BJ (cell line): ENCODE data around the gene CCDC170. TPM values are rescaled to one million over a fixed set of nuclear protein-coding genes. Genes with fewer than 3 reads are reported as not detected.

ENCODE experiments used
- CTCF ChIA-PET: fragments of 350-600 bp; formaldehyde crosslinking; extraction: SDS; loops from one replicate; lab custom pipeline; 2021; ENCODE audit warnings: antibody characterized with exemption, inconsistent platforms; lab: Yijun Ruan, JAX
- POLR2A ChIA-PET: fragments of 300-600 bp; sonication (Branson Sonifier 250); formaldehyde crosslinking; extraction: SDS; loops from one replicate; lab custom pipeline; 2021; ENCODE audit warnings: antibody characterized with exemption; lab: Charles Lee
- DNase-seq: peaks from one replicate; pipeline ENCODE4 v3.0.0-alpha.2; 2011; ENCODE audit warnings: low read depth
- H3K27me3 ChIP-seq: 2 replicates; pipeline ENCODE4 v1.6.0; 2011; ENCODE audit warnings: low read length; ENCODE audit not compliant: control insufficient read depth, insufficient read depth
- H3K36me3 ChIP-seq: 2 replicates; pipeline ENCODE4 v1.5.1; 2011; ENCODE audit warnings: low read length; ENCODE audit not compliant: control insufficient read depth, insufficient read depth
- H3K4me3 ChIP-seq: 2 replicates; pipeline ENCODE4 v1.5.1; 2011; ENCODE audit warnings: low read depth, mild to moderate bottlenecking, control low read depth, low read length
- CTCF ChIP-seq: IDR thresholded peaks from 2 replicates; pipeline ENCODE4 v1.5.1; 2011; ENCODE audit warnings: low read depth, mild to moderate bottlenecking, control low read depth, inconsistent platforms, low read length, moderate library complexity; ENCODE audit not compliant: insufficient read depth
- polyA plus RNA-seq: library from polyadenylated mRNA; depleted of rRNA; stranded (reverse); fragments of >200 nt; gene quantifications from 2 replicates; pipeline ENCODE4 v1.2.3, GENCODE V29; 2011

CCDC170 gene
- polyA plus RNA-seq, 1 experiment, result 0.11 TPM

GRCh38 chr6:151620179-151620578 lies 126.4 kb downstream of the CCDC170 start:
- ChIA-PET POLR2A (no interaction called here), CTCF (no interaction called here)
- no peak for TF ChIP-seq CTCF
- DNase-seq, result no peak
- Histone ChIP-seq H3K36me3 (no peaks in the 10 kb centered on the region), H3K4me3 (no peak overlapping the region), H3K27me3 (no peaks in the 10 kb centered on the region)

GRCh38 chr6:151624071-151624470 lies 130.3 kb downstream of the CCDC170 start:
- ChIA-PET CTCF (no interaction called here), POLR2A (no interaction called here)
- DNase-seq, result no peak
- no peak for TF ChIP-seq CTCF
- Histone ChIP-seq H3K27me3 (no peaks in the 10 kb centered on the region), H3K4me3 (no peak overlapping the region), H3K36me3 (no peaks in the 10 kb centered on the region)

GRCh38 chr6:151624481-151624880 lies 130.7 kb downstream of the CCDC170 start:
- DNase-seq, result no peak
- Histone ChIP-seq H3K4me3 (no peak overlapping the region), H3K36me3 (no peaks in the 10 kb centered on the region), H3K27me3 (no peaks in the 10 kb centered on the region)
- ChIA-PET POLR2A (no interaction called here), CTCF (no interaction called here)
- TF ChIP-seq CTCF, result no peak

- ChIA-PET CTCF (no interaction called here), POLR2A (no interaction called here)
- H3K4me3 ChIP-seq, result no peak overlapping the region
- H3K36me3 ChIP-seq, result no peaks in the 10 kb centered on the region
- DNase-seq, result no peak
- no peak for TF ChIP-seq CTCF
- H3K27me3 ChIP-seq, result no peaks in the 10 kb centered on the region
These were observed 131.2 kb downstream of the CCDC170 start for GRCh38 chr6:151624900-151625536.

- no peak for TF ChIP-seq CTCF
- H3K36me3 ChIP-seq, result no peaks in the 10 kb centered on the region
- no peak for DNase-seq
- no peaks in the 10 kb centered on the region for H3K27me3 ChIP-seq
- H3K4me3 ChIP-seq, result no peak overlapping the region
- ChIA-PET POLR2A (no interaction called here), CTCF (interaction anchor here (1.0 kb wide), 1 partner anchor 42 kb away, joined by 3 read pairs; no protein-coding TSS in a partner anchor)
These were observed 134.1 kb downstream of the CCDC170 start for GRCh38 chr6:151627689-151628444.
